Measurements from ENCODE around the gene NCF2. TPM values are rescaled to one million over a fixed set of nuclear protein-coding genes. Genes with fewer than 3 reads are reported as not detected.

The NCF2 gene
- total RNA-seq, 2 donors from 2014 or later, result 21.7 to 22.2 TPM

GRCh38 chr1:183514235-183514634 lies 76.0 kb downstream of the NCF2 start:
- no peak overlapping the region for H3K27ac ChIP-seq
- peaks cover 9% of the 10 kb centered on the region for H3K36me3 ChIP-seq
- no peaks in the 10 kb centered on the region for H3K27me3 ChIP-seq (replicated peaks; ENCODE audit: insufficient read depth)
- H3K4me1 ChIP-seq (ENCODE audit: control insufficient read depth in 1 of 2, low read depth in 2 of 2), result peaks cover 0 to 10% of the 10 kb centered on the region in 2 donors
- ATAC-seq (ENCODE audit: insufficient number of reproducible peaks, low FRiP score, low read depth) (no peak), DNase-seq (ENCODE audit: low spot score) (no peak)
- no peaks in the 10 kb centered on the region for H3K9me3 ChIP-seq
- H3K4me3 ChIP-seq, result no peak overlapping the region
- TF ChIP-seq CTCF (IDR thresholded peaks at IDR 0.05), result no peak

- no peak for DNase-seq (ENCODE audit: low spot score)
- TF ChIP-seq CTCF (IDR thresholded peaks at IDR 0.05), result no peak
- Histone ChIP-seq H3K4me3 (no peak overlapping the region), H3K27ac (no peak overlapping the region), H3K27me3 (replicated peaks; ENCODE audit: insufficient read depth) (no peaks in the 10 kb centered on the region), H3K9me3 (no peaks in the 10 kb centered on the region), H3K36me3 (peaks cover 2% of the 10 kb centered on the region), H3K4me1 (ENCODE audit: control insufficient read depth in 1 of 2, low read depth in 2 of 2) (peaks cover 0 to 10% of the 10 kb centered on the region in 2 donors)
- no peak for ATAC-seq (ENCODE audit: insufficient number of reproducible peaks, low FRiP score, low read depth)
Measured at GRCh38 chr1:183512450-183512849, 77.8 kb downstream of the NCF2 start.

GRCh38 chr1:183508694-183509093 lies 81.6 kb downstream of the NCF2 start:
- no peak for ATAC-seq (ENCODE audit: insufficient number of reproducible peaks, low FRiP score, low read depth)
- H3K4me3 ChIP-seq, result no peak overlapping the region

GRCh38 chr1:183506561-183506960 lies 83.7 kb downstream of the NCF2 start:
- no peak for ATAC-seq (ENCODE audit: insufficient number of reproducible peaks, low FRiP score, low read depth)
- no peaks in the 10 kb centered on the region for H3K4me1 ChIP-seq (ENCODE audit: control insufficient read depth in 1 of 2, low read depth in 2 of 2)
- H3K36me3 ChIP-seq, result no peaks in the 10 kb centered on the region
- no peaks in the 10 kb centered on the region for H3K27me3 ChIP-seq (replicated peaks; ENCODE audit: insufficient read depth)
- TF ChIP-seq CTCF (IDR thresholded peaks at IDR 0.05), result no peak
- no peaks in the 10 kb centered on the region for H3K9me3 ChIP-seq
- no peak overlapping the region for H3K4me3 ChIP-seq
- DNase-seq (ENCODE audit: low spot score), result no peak
- H3K27ac ChIP-seq, result no peak overlapping the region

More at GRCh38 chr1:183508694-183509093, 81.6 kb downstream of the NCF2 start:
- Histone ChIP-seq H3K4me1 (ENCODE audit: control insufficient read depth in 1 of 2, low read depth in 2 of 2) (no peaks in the 10 kb centered on the region), H3K36me3 (no peaks in the 10 kb centered on the region), H3K27ac (no peak overlapping the region), H3K9me3 (no peaks in the 10 kb centered on the region), H3K27me3 (replicated peaks; ENCODE audit: insufficient read depth) (no peaks in the 10 kb centered on the region)
- TF ChIP-seq CTCF (IDR thresholded peaks at IDR 0.05), result no peak
- DNase-seq (ENCODE audit: low spot score), result no peak

Other genes with a start within 250 kb of the NCF2 start
- gene NMNAT2, start 172.1 kb downstream of the NCF2 start, total RNA-seq, result 1 to 10 TPM in 1 of 2 donors, under 1 TPM in 1; 0.68 to 1.1 TPM
- gene SMG7, start 118.0 kb downstream of the NCF2 start, total RNA-seq, result 10 to 100 TPM; 29.8 to 41.9 TPM
- 100 to 1,000 TPM; 102 to 108 TPM for gene ARPC5, start 45.3 kb upstream of the NCF2 start, total RNA-seq
- gene APOBEC4, start 62.9 kb upstream of the NCF2 start, total RNA-seq, result not detected
- 10 to 100 TPM; 27.6 to 35.7 TPM for gene RGL1, start 214.7 kb upstream of the NCF2 start, total RNA-seq